ENCODE results near the gene ERP29.

DNA sequence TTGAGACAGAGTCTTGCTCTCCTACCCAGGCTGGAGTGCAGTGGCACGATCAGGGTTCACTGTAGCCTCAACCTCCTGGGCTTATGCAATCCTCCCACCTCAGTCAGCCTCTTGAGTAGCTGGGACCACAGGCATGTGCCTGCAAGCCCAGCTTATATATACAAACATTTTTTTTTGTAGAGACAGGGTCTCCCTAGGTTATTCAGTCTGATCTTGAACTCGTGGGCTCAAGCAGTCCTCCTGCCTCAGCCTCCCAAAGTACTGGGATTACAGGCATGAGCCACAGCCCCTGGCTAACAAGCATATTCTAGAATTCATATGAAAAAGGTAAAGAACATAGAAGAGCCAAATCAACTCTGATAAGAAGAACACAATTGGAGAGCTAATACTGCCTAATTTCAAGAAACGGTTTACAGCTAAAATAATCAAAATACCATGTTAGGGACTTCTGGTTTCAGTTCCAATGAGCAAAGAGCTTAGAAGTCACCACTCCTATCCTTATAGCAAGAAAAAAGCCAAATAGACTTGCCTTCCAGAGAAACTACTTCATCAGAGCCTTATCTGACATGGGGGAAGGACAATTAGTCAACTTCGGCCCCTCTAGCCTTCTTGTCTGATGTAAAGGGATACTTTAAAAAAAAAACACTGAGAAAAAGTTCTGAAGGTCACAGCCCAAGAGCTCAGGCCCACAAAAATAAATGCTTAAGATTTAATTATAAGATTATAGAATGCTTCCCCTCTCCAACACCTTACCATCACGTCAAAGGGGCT is 37.9 kb upstream of the ERP29 start:
- no peak for TF ChIP-seq TAF1 (IDR thresholded peaks at IDR 0.05; ENCODE audit: borderline replicate concordance, low read depth, low read length)
- no peak for TF ChIP-seq POLR2A (IDR thresholded peaks at IDR 0.05; ENCODE audit: low read depth, low read length)

Measured in GM12892 (cell line).